HUES64 (cell line): ENCODE measurements around the gene MIA2.
"Not testable (repeated sequence)": the region's sequence is repeated elsewhere in the genome, so short reads cannot be mapped to it uniquely, and the experiment has no call there.

Source experiments
- H3K27ac ChIP-seq: 2 replicates; pipeline ENCODE4 v1.7.0; 2013; ENCODE audit warnings: low read depth, low read length, inconsistent platforms
- H3K27me3 ChIP-seq: 2 replicates; pipeline ENCODE4 v1.6.1; 2013; ENCODE audit warnings: mild to moderate bottlenecking, low read length; ENCODE audit not compliant: insufficient read depth
- H3K36me3 ChIP-seq: 2 replicates; pipeline ENCODE4 v1.6.1; 2013; ENCODE audit warnings: mild to moderate bottlenecking, low read length; ENCODE audit not compliant: insufficient read depth
- H3K4me1 ChIP-seq: 2 replicates; pipeline ENCODE4 v1.6.1; 2013; ENCODE audit warnings: mild to moderate bottlenecking, low read length, moderate library complexity; ENCODE audit not compliant: insufficient read depth
- H3K4me3 ChIP-seq: 2 replicates; pipeline ENCODE4 v1.5.1; 2013; ENCODE audit warnings: mild to moderate bottlenecking, low read length, moderate library complexity
- H3K9ac ChIP-seq: 2 replicates; pipeline ENCODE4 v1.6.1; 2013; ENCODE audit warnings: mild to moderate bottlenecking, low read depth, low read length
- H3K9me3 ChIP-seq: 2 replicates; pipeline ENCODE4 v1.6.1; 2013; ENCODE audit warnings: low read depth, low read length; ENCODE audit not compliant: insufficient read depth
- WGBS: fragments of 150-250, 120-280 bp; methylation state at CpG from one replicate; pipeline ENCODE4 v1.1.7; 2013; ENCODE audit warnings: missing lambda C conversion rate; 5-methylcytosine and 5-hydroxymethylcytosine counted together

MIA2 gene

GRCh38 chr14:39232554-39233415 lies 930 bp upstream of the MIA2 start:
- H3K27me3 ChIP-seq, result no peaks in the 10 kb centered on the region
- H3K4me1 ChIP-seq, result no peaks in the 10 kb centered on the region
- WGBS, result 96% methylated on average over 12 of the region's 12 CpGs
- H3K4me3 ChIP-seq, result no peak overlapping the region
- no peak overlapping the region for H3K9ac ChIP-seq
- H3K9me3 ChIP-seq, result no peaks in the 10 kb centered on the region
- no peaks in the 10 kb centered on the region for H3K36me3 ChIP-seq
- H3K27ac ChIP-seq, result no peak overlapping the region

GRCh38 chr14:39234986-39235385 lies 1.3 kb downstream of the MIA2 start:
- 96% methylated on average over 5 of the region's 5 CpGs for WGBS
- H3K36me3 ChIP-seq, H3K27ac ChIP-seq, H3K27me3 ChIP-seq, H3K4me3 ChIP-seq, H3K9me3 ChIP-seq, H3K9ac ChIP-seq, H3K4me1 ChIP-seq: not testable (repeated sequence)

- H3K27me3 ChIP-seq, H3K9ac ChIP-seq, H3K9me3 ChIP-seq, H3K4me1 ChIP-seq, H3K36me3 ChIP-seq, H3K4me3 ChIP-seq, H3K27ac ChIP-seq: not testable (repeated sequence)
Measured at GRCh38 chr14:39235466-39235865, 1.8 kb downstream of the MIA2 start.

GRCh38 chr14:39240769-39241168 lies 7.1 kb downstream of the MIA2 start:
- H3K27ac ChIP-seq, result no peak overlapping the region
- H3K9me3 ChIP-seq, result no peaks in the 10 kb centered on the region
- no peaks in the 10 kb centered on the region for H3K4me1 ChIP-seq
- no peaks in the 10 kb centered on the region for H3K27me3 ChIP-seq
- H3K9ac ChIP-seq, result no peak overlapping the region
- no peak overlapping the region for H3K4me3 ChIP-seq
- no CpG with 5 or more reads among the region's 1 CpG for WGBS
- no peaks in the 10 kb centered on the region for H3K36me3 ChIP-seq

GRCh38 chr14:39241637-39242036 lies 7.9 kb downstream of the MIA2 start:
- WGBS, result 93% methylated on average over 1 of the region's 1 CpG

GRCh38 chr14:39243831-39244230 lies 10.1 kb downstream of the MIA2 start:
- 87% methylated on average over 3 of the region's 3 CpGs for WGBS

More at GRCh38 chr14:39241637-39242036, 7.9 kb downstream of the MIA2 start:
- H3K9me3 ChIP-seq, result no peaks in the 10 kb centered on the region
- H3K9ac ChIP-seq, result no peak overlapping the region
- no peak overlapping the region for H3K27ac ChIP-seq
- H3K36me3 ChIP-seq, result no peaks in the 10 kb centered on the region
- H3K4me1 ChIP-seq, result no peaks in the 10 kb centered on the region
- H3K27me3 ChIP-seq, result no peaks in the 10 kb centered on the region
- H3K4me3 ChIP-seq, result no peak overlapping the region

GRCh38 chr14:39246618-39247017 lies 12.9 kb downstream of the MIA2 start:
- WGBS, result 96% methylated on average over 1 of the region's 1 CpG
- Histone ChIP-seq H3K4me3 (no peak overlapping the region), H3K36me3 (no peaks in the 10 kb centered on the region), H3K9me3 (no peaks in the 10 kb centered on the region), H3K4me1 (no peaks in the 10 kb centered on the region), H3K9ac (no peak overlapping the region), H3K27ac (no peak overlapping the region), H3K27me3 (no peaks in the 10 kb centered on the region)

More at GRCh38 chr14:39243831-39244230, 10.1 kb downstream of the MIA2 start:
- Histone ChIP-seq H3K27me3 (no peaks in the 10 kb centered on the region), H3K27ac (no peak overlapping the region), H3K4me3 (no peak overlapping the region), H3K9ac (no peak overlapping the region), H3K4me1 (no peaks in the 10 kb centered on the region), H3K9me3 (no peaks in the 10 kb centered on the region), H3K36me3 (no peaks in the 10 kb centered on the region)

GRCh38 chr14:39247256-39247655 lies 13.5 kb downstream of the MIA2 start:
- Histone ChIP-seq H3K36me3 (no peaks in the 10 kb centered on the region), H3K27me3 (no peaks in the 10 kb centered on the region), H3K9ac (no peak overlapping the region), H3K27ac (no peak overlapping the region), H3K4me3 (no peak overlapping the region), H3K9me3 (no peaks in the 10 kb centered on the region), H3K4me1 (no peaks in the 10 kb centered on the region)
- WGBS, result 91% methylated on average over 1 of the region's 1 CpG

GRCh38 chr14:39251547-39251946 lies 17.8 kb downstream of the MIA2 start:
- H3K27me3 ChIP-seq, result no peaks in the 10 kb centered on the region

GRCh38 chr14:39257388-39257787 lies 23.7 kb downstream of the MIA2 start:
- not testable (repeated sequence) for H3K27ac ChIP-seq, H3K9me3 ChIP-seq, H3K4me3 ChIP-seq, H3K9ac ChIP-seq, H3K4me1 ChIP-seq, H3K27me3 ChIP-seq, H3K36me3 ChIP-seq
- 100% methylated on average over 1 of the region's 1 CpG for WGBS

More at GRCh38 chr14:39251547-39251946, 17.8 kb downstream of the MIA2 start:
- Histone ChIP-seq H3K4me3 (no peak overlapping the region), H3K4me1 (no peaks in the 10 kb centered on the region), H3K9me3 (no peaks in the 10 kb centered on the region), H3K27ac (no peak overlapping the region), H3K36me3 (no peaks in the 10 kb centered on the region), H3K9ac (no peak overlapping the region)

- H3K9ac ChIP-seq, result no peak overlapping the region
- 86% methylated on average over 11 of the region's 12 CpGs for WGBS
- no peaks in the 10 kb centered on the region for H3K9me3 ChIP-seq
- no peak overlapping the region for H3K27ac ChIP-seq
- H3K36me3 ChIP-seq, result no peaks in the 10 kb centered on the region
- H3K4me3 ChIP-seq, result no peak overlapping the region
- H3K27me3 ChIP-seq, result no peaks in the 10 kb centered on the region; the same call in 1 of the 2 replicates
- no peaks in the 10 kb centered on the region for H3K4me1 ChIP-seq
Measured at GRCh38 chr14:39258782-39259545, 25.2 kb downstream of the MIA2 start.
